ENCODE measurements around the gene ARG1.

Gene ARG1

GRCh38 chr6:131581523-131581922 is 8.5 kb downstream of the ARG1 start:
- no peak overlapping the region for H3K4me3 ChIP-seq (ENCODE audit: low read depth, low read length)
- TF ChIP-seq, protein P1, sequence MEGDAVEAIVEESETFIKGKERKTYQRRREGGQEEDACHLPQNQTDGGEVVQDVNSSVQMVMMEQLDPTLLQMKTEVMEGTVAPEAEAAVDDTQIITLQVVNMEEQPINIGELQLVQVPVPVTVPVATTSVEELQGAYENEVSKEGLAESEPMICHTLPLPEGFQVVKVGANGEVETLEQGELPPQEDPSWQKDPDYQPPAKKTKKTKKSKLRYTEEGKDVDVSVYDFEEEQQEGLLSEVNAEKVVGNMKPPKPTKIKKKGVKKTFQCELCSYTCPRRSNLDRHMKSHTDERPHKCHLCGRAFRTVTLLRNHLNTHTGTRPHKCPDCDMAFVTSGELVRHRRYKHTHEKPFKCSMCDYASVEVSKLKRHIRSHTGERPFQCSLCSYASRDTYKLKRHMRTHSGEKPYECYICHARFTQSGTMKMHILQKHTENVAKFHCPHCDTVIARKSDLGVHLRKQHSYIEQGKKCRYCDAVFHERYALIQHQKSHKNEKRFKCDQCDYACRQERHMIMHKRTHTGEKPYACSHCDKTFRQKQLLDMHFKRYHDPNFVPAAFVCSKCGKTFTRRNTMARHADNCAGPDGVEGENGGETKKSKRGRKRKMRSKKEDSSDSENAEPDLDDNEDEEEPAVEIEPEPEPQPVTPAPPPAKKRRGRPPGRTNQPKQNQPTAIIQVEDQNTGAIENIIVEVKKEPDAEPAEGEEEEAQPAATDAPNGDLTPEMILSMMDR (IDR thresholded peaks at IDR 0.05; ENCODE audit: low read depth, low read length, missing control alignments): no peak
- DNase-seq (ENCODE audit: low read depth): no peak
- in situ Hi-C loops (cut with HindIII; ENCODE audit: low sequenced_read_pairs): no loop called here

DNA sequence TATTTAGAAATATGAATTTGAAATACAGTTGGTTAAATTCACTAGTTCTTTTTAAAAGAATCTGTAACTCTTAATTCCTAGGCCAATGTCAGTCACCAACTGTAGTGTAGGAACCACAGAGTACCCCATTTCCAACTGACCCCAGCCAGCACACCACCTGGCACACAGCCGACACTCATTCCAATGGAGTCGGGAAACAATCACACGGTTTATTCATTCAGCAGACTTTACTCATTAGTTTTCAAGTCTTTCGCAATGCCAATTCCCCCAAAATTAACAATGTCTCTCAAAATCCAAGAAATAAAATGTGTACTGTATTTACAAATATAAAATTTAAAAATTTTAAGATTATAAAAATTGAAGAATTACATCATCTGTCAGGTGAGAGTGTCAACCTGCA is 13.5 kb downstream of the ARG1 start:
- TF ChIP-seq, protein P1 (IDR thresholded peaks at IDR 0.05; ENCODE audit: low read depth, low read length, missing control alignments): no peak
- DNase-seq (ENCODE audit: low read depth): no peak
- in situ Hi-C loops (cut with HindIII; ENCODE audit: low sequenced_read_pairs): no loop called here
- H3K4me3 ChIP-seq (ENCODE audit: low read depth, low read length): no peak overlapping the region

GRCh38 chr6:131587909-131588308 is 14.9 kb downstream of the ARG1 start:
- no peak for DNase-seq (ENCODE audit: low read depth)
- in situ Hi-C loops (cut with HindIII; ENCODE audit: low sequenced_read_pairs): no loop called here
- TF ChIP-seq, protein P1 (IDR thresholded peaks at IDR 0.05; ENCODE audit: low read depth, low read length, missing control alignments): no peak

GRCh38 chr6:131588643-131589042 is 15.6 kb downstream of the ARG1 start:
- H3K4me3 ChIP-seq (ENCODE audit: low read depth, low read length): no peak overlapping the region
- in situ Hi-C loops (cut with HindIII; ENCODE audit: low sequenced_read_pairs): no loop called here
- TF ChIP-seq, protein P1 (IDR thresholded peaks at IDR 0.05; ENCODE audit: low read depth, low read length, missing control alignments): no peak
- DNase-seq (ENCODE audit: low read depth): no peak

More at GRCh38 chr6:131587909-131588308, 14.9 kb downstream of the ARG1 start:
- no peak overlapping the region for H3K4me3 ChIP-seq (ENCODE audit: low read depth, low read length)

- in situ Hi-C loops (cut with HindIII; ENCODE audit: low sequenced_read_pairs): no loop called here
- DNase-seq (ENCODE audit: low read depth): no peak
- no peak overlapping the region for H3K4me3 ChIP-seq (ENCODE audit: low read depth, low read length)
- TF ChIP-seq, protein P1 (IDR thresholded peaks at IDR 0.05; ENCODE audit: low read depth, low read length, missing control alignments): no peak
These were observed 19.9 kb downstream of the ARG1 start for GRCh38 chr6:131592935-131593334.

- TF ChIP-seq, protein P1 (IDR thresholded peaks at IDR 0.05; ENCODE audit: low read depth, low read length, missing control alignments): no peak
- in situ Hi-C loops (cut with HindIII; ENCODE audit: low sequenced_read_pairs): no loop called here
- H3K4me3 ChIP-seq (ENCODE audit: low read depth, low read length): no peak overlapping the region
- DNase-seq (ENCODE audit: low read depth): no peak
These were observed 21.0 kb downstream of the ARG1 start for GRCh38 chr6:131594074-131594473.

DNA sequence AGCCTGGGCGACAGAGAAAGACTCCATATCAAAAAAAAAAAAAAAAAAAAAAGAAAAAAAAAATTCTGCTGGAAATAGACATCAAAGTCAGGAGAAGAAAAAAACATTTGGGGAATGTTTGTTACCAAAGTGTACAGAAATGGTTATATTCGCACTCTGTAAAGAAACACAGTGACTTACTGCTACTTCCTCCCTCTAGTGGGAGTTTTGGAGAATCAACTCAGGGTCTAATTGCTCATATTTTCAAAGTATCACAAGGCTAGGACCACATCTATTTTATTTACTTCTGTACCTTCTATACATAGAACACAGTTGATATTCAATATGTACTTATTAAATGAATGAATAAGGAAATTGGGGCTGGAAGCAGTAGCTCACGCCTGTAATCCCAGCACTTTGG is 24.4 kb downstream of the ARG1 start:
- TF ChIP-seq, protein P1 (IDR thresholded peaks at IDR 0.05; ENCODE audit: low read depth, low read length, missing control alignments): peak; percentile 42
- in situ Hi-C loops (cut with HindIII; ENCODE audit: low sequenced_read_pairs): no loop called here
- H3K4me3 ChIP-seq (ENCODE audit: low read depth, low read length): no peak overlapping the region
- DNase-seq (ENCODE audit: low read depth): no peak

Measured in astrocyte of the cerebellum (primary cell).